ENCODE data around the gene DRC3. TPM values are rescaled to one million over a fixed set of nuclear protein-coding genes. Genes with fewer than 3 reads are reported as not detected.
A peak's percentile ranks its signal among the peaks of the same experiment; 100 is the strongest.

DRC3 gene, protein sequence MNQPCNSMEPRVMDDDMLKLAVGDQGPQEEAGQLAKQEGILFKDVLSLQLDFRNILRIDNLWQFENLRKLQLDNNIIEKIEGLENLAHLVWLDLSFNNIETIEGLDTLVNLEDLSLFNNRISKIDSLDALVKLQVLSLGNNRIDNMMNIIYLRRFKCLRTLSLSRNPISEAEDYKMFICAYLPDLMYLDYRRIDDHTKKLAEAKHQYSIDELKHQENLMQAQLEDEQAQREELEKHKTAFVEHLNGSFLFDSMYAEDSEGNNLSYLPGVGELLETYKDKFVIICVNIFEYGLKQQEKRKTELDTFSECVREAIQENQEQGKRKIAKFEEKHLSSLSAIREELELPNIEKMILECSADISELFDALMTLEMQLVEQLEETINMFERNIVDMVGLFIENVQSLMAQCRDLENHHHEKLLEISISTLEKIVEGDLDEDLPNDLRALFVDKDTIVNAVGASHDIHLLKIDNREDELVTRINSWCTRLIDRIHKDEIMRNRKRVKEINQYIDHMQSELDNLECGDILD
- total RNA-seq (1 to 10 TPM in 1 of 4 donors, under 1 TPM in 3; 0.39 to 1.8 (median 0.73) TPM), polyA plus RNA-seq (1 to 10 TPM in 1 of 3 donors, under 1 TPM in 2; 0.61 to 1.6 (median 0.69) TPM)
- long read RNA-seq, donor 1, partial matches to known transcripts, result 0 of 1 reads
- long read RNA-seq, donor 1, other reads (novel, unspliced or antisense), result 1 of 1 reads
- long read RNA-seq, donor 2, partial matches to known transcripts, result 1 of 16 reads
- long read RNA-seq, donor 2, other reads (novel, unspliced or antisense), result 15 of 16 reads

- peak within 1 kb of the TSS; percentile 96 for H3K27ac ChIP-seq
- TF ChIP-seq, protein P1, sequence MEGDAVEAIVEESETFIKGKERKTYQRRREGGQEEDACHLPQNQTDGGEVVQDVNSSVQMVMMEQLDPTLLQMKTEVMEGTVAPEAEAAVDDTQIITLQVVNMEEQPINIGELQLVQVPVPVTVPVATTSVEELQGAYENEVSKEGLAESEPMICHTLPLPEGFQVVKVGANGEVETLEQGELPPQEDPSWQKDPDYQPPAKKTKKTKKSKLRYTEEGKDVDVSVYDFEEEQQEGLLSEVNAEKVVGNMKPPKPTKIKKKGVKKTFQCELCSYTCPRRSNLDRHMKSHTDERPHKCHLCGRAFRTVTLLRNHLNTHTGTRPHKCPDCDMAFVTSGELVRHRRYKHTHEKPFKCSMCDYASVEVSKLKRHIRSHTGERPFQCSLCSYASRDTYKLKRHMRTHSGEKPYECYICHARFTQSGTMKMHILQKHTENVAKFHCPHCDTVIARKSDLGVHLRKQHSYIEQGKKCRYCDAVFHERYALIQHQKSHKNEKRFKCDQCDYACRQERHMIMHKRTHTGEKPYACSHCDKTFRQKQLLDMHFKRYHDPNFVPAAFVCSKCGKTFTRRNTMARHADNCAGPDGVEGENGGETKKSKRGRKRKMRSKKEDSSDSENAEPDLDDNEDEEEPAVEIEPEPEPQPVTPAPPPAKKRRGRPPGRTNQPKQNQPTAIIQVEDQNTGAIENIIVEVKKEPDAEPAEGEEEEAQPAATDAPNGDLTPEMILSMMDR (IDR thresholded peaks at IDR 0.05), result no peak
- peak within 1 kb of the TSS; percentile 94 for H3K4me3 ChIP-seq
- no peaks in the 10 kb centered on the region for H3K9me3 ChIP-seq
- no peaks in the 10 kb centered on the region for H3K27me3 ChIP-seq (ENCODE audit: insufficient read depth in 3 of 3, low read length in 2 of 3)
- peaks cover 26% of the 10 kb centered on the region for H3K4me1 ChIP-seq
- ATAC-seq, result peak; percentile 96 to 98 (median 96)
- WGBS, 3 donors, result 0% methylated on average over 51 to 59 of the region's 59 CpGs
- DNase-seq, result peak; percentile 100
- intact Hi-C loops (cut with DNase I), result loop anchor here in 1 of 2 donors (5.0 kb wide), 1 partner anchor 60 kb away; no protein-coding TSS in a partner anchor
- H3K36me3 ChIP-seq (ENCODE audit: insufficient read depth in 1 of 2, low read depth in 1 of 2), result no peaks in the 10 kb centered on the region
Measured at GRCh38 chr17:17972126-17972951, at the start of gene DRC3, which contains the start of gene TOM1L2. TSS of gene DRC3 (plus strand) at chr17:17972862. CDS start at chr17:17977599, 4,737 bp downstream. TSS of gene TOM1L2 (minus strand) at chr17:17972400. CDS start at chr17:17972313, 87 bp downstream.

- intact Hi-C loops (cut with DNase I), result loop anchor here (5.0 to 10.0 kb wide), 3 partner anchors 43 to 113 kb away; partner anchors contain the start of genes ATPAF2 (in 2 of the 2) and GID4 (in 2 of the 2)
- Histone ChIP-seq H3K9me3 (no peaks in the 10 kb centered on the region), H3K27me3 (ENCODE audit: insufficient read depth in 3 of 3, low read length in 2 of 3) (no peaks in the 10 kb centered on the region), H3K36me3 (ENCODE audit: insufficient read depth in 1 of 2, low read depth in 1 of 2) (no peaks in the 10 kb centered on the region), H3K4me3 (no peak overlapping the region), H3K27ac (no peak overlapping the region), H3K4me1 (peaks cover 65% of the 10 kb centered on the region)
- 95 to 98% (median 97%) methylated on average over 5 of the region's 5 CpGs for WGBS, 3 donors
- DNase-seq (no peak), ATAC-seq (no peak)
- TF ChIP-seq, protein P1 (IDR thresholded peaks at IDR 0.05), result no peak
Measured at GRCh38 chr17:17924131-17924856, 48.4 kb upstream of the DRC3 start.

- intact Hi-C loops (cut with DNase I), result loop anchor here (5.0 to 10.0 kb wide), 3 partner anchors 42 to 112 kb away; partner anchors contain the start of genes ATPAF2 (in 2 of the 2) and GID4 (in 2 of the 2)
- DNase-seq, result no peak
- H3K36me3 ChIP-seq (ENCODE audit: insufficient read depth in 1 of 2, low read depth in 1 of 2), result no peaks in the 10 kb centered on the region
- no peak overlapping the region for H3K4me3 ChIP-seq
- TF ChIP-seq, protein P1 (IDR thresholded peaks at IDR 0.05), result no peak
- no peaks in the 10 kb centered on the region for H3K9me3 ChIP-seq
- no peaks in the 10 kb centered on the region for H3K27me3 ChIP-seq (ENCODE audit: insufficient read depth in 3 of 3, low read length in 2 of 3)
- no peak for ATAC-seq
- H3K27ac ChIP-seq, result no peak overlapping the region
- peaks cover 63% of the 10 kb centered on the region for H3K4me1 ChIP-seq
Measured at GRCh38 chr17:17924857-17925250, 47.8 kb upstream of the DRC3 start.

GRCh38 chr17:17926036-17926435 lies 46.6 kb upstream of the DRC3 start:
- Histone ChIP-seq H3K9me3 (no peaks in the 10 kb centered on the region), H3K4me1 (peaks cover 58% of the 10 kb centered on the region), H3K36me3 (ENCODE audit: insufficient read depth in 1 of 2, low read depth in 1 of 2) (no peaks in the 10 kb centered on the region), H3K27ac (peak overlapping the region; percentile 43), H3K27me3 (ENCODE audit: insufficient read depth in 3 of 3, low read length in 2 of 3) (no peaks in the 10 kb centered on the region), H3K4me3 (no peak overlapping the region)
- TF ChIP-seq, protein P1 (IDR thresholded peaks at IDR 0.05), result no peak
- DNase-seq, result no peak
- WGBS, 3 donors, result 73 to 85% (median 74%) methylated on average over 4 of the region's 4 CpGs
- ATAC-seq, result no peak
- intact Hi-C loops (cut with DNase I), result loop anchor here in 1 of 2 donors (10.0 kb wide), 1 partner anchor 109 kb away; the partner anchor contains the start of genes ATPAF2 and GID4
